Ishikawa (cell line): ENCODE data around the gene CHST9.
A peak's percentile ranks its signal among the peaks of the same experiment; 100 is the strongest.

Source experiments
- CEBPB ChIP-seq: IDR thresholded peaks from 2 replicates; pipeline ENCODE4 v1.6.1; 2012
- CREB1 ChIP-seq: IDR thresholded peaks from 2 replicates; pipeline ENCODE4 v1.6.1; 2012; ENCODE audit warnings: low read depth
- EGR1 ChIP-seq: IDR thresholded peaks from 2 replicates; pipeline ENCODE4 v1.6.1; 2012
- EP300 ChIP-seq: IDR thresholded peaks from 2 replicates; pipeline ENCODE4 v1.6.1; 2012; ENCODE audit warnings: borderline replicate concordance
- FOXM1 ChIP-seq: IDR thresholded peaks from 2 replicates; pipeline ENCODE4 v1.6.1; 2012; ENCODE audit warnings: low read depth, borderline replicate concordance
- MAX ChIP-seq: IDR thresholded peaks from 2 replicates; pipeline ENCODE4 v1.6.1; 2012
- NFIC ChIP-seq: IDR thresholded peaks from 2 replicates; pipeline ENCODE4 v1.6.1; 2012
- RAD21 ChIP-seq: IDR thresholded peaks from 2 replicates; pipeline ENCODE4 v1.6.1; 2012; ENCODE audit warnings: low read depth
- REST ChIP-seq: IDR thresholded peaks from 2 replicates; pipeline ENCODE4 v1.6.1; 2012; ENCODE audit warnings: low read depth, mild to moderate bottlenecking
- TAF1 ChIP-seq: IDR thresholded peaks from 2 replicates; pipeline ENCODE4 v1.6.1; 2012; ENCODE audit warnings: low read depth, mild to moderate bottlenecking
- TCF12 ChIP-seq: IDR thresholded peaks from 2 replicates; pipeline ENCODE4 v1.6.1; 2012; ENCODE audit warnings: low read depth
- TEAD4 ChIP-seq: IDR thresholded peaks from 2 replicates; pipeline ENCODE4 v1.6.1; 2012
- USF1 ChIP-seq: IDR thresholded peaks from 2 replicates; pipeline ENCODE4 v1.6.1; 2012
- YY1 ChIP-seq: IDR thresholded peaks from 2 replicates; pipeline ENCODE4 v1.6.1; 2012; ENCODE audit warnings: low read depth
- ZBTB7A ChIP-seq: IDR thresholded peaks from 2 replicates; pipeline ENCODE4 v1.6.1; 2012; ENCODE audit warnings: low read depth

CHST9 gene

GRCh38 chr18:27185025-27185763 is at the start of gene CHST9:
CHST9 (minus strand) TSS chr18:27185308; CDS start chr18:27142809, 42,499 bp downstream.
- TF ChIP-seq MAX (0 out of 2 replicates have a peak, but pooled peaks have one; percentile 40), EGR1 (0 out of 2 replicates have a peak, but pooled peaks have one; percentile 18), RAD21 (0 out of 2 replicates have a peak, but pooled peaks have one; percentile 4), TCF12 (no peak)

- TF ChIP-seq TAF1: no peak
- TF ChIP-seq TEAD4: no peak
- TF ChIP-seq MAX: no peak
- no peak for TF ChIP-seq CREB1
- no peak for TF ChIP-seq ZBTB7A
- TF ChIP-seq REST: no peak
- no peak for TF ChIP-seq RAD21
- no peak for TF ChIP-seq NFIC
- TF ChIP-seq TCF12: no peak
- TF ChIP-seq CEBPB: no peak
- no peak for TF ChIP-seq EP300
- no peak for TF ChIP-seq FOXM1
- no peak for TF ChIP-seq EGR1
- no peak for TF ChIP-seq YY1
- TF ChIP-seq USF1: no peak
Measured at GRCh38 chr18:27227721-27228120, 42.6 kb upstream of the CHST9 start.

- TF ChIP-seq ZBTB7A: no peak
- no peak for TF ChIP-seq CEBPB
Measured at GRCh38 chr18:27226556-27227075, 41.5 kb upstream of the CHST9 start.

- no peak for TF ChIP-seq EP300
- no peak for TF ChIP-seq EGR1
- TF ChIP-seq REST: no peak
- TF ChIP-seq TCF12: no peak
- no peak for TF ChIP-seq CEBPB
- TF ChIP-seq TAF1: no peak
- no peak for TF ChIP-seq NFIC
- no peak for TF ChIP-seq USF1
- TF ChIP-seq FOXM1: no peak
- TF ChIP-seq CREB1: no peak
- no peak for TF ChIP-seq ZBTB7A
- TF ChIP-seq TEAD4: no peak
- TF ChIP-seq MAX: no peak
- no peak for TF ChIP-seq RAD21
- no peak for TF ChIP-seq YY1
Measured at GRCh38 chr18:27225947-27226481, 40.9 kb upstream of the CHST9 start.

- TF ChIP-seq FOXM1 (no peak), TCF12 (no peak), MAX (no peak), REST (no peak), ZBTB7A (no peak), USF1 (no peak), TAF1 (no peak), EGR1 (no peak), TEAD4 (no peak), RAD21 (no peak), NFIC (no peak)
Measured at GRCh38 chr18:27223526-27224291, 38.6 kb upstream of the CHST9 start.
